H1 (cell line): ENCODE data around the gene MMP11. TPM values are rescaled to one million over a fixed set of nuclear protein-coding genes. Genes with fewer than 3 reads are reported as not detected.

Experiments
- CHD7 ChIP-seq: fragments of 300-600 bp; sonication (generic); IDR thresholded peaks from 2 replicates; pipeline ENCODE4 v1.7.1; 2012; ENCODE audit warnings: low read length, moderate library complexity, mild to moderate bottlenecking, inconsistent platforms; ENCODE audit not compliant: insufficient replicate concordance
- RAD21 ChIP-seq, 2 experiments: IDR thresholded peaks in 1 of 2; conservative IDR thresholded peaks in 1 of 2; 2 replicates each; pipeline ENCODE4 v1.6.1; 2011; ENCODE audit warnings: low read depth in 2 of 2, low read length in 2 of 2, improper control_type of control experiment in 1 of 2, inconsistent platforms in 1 of 2, mild to moderate bottlenecking in 1 of 2, moderate library complexity in 1 of 2
- RNF2 ChIP-seq: fragments of 200-900, 300-1000 bp; sonication (generic); IDR thresholded peaks from 2 replicates; pipeline ENCODE4 v1.7.1; 2016; ENCODE audit warnings: borderline replicate concordance, low read depth, mild to moderate bottlenecking, antibody characterized with exemption, low read length; ENCODE audit not compliant: poor library complexity, severe bottlenecking; ENCODE audit errors: missing control alignments
- SP4 ChIP-seq: IDR thresholded peaks from 2 replicates; pipeline ENCODE4 v1.6.1; 2012; ENCODE audit warnings: low read length, inconsistent platforms
- polyA plus RNA-seq, 7 experiments: library from polyadenylated mRNA; depleted of rRNA in 3 of 7; stranded (reverse) in 5 of 7; unstranded in 2 of 7; fragments of >200 nt in 5 of 7; fragments of 200-250 nt in 2 of 7; gene quantifications; 1 replicate in 5 of 7; 2 replicates in 1 of 7; 4 replicates in 1 of 7; pipeline versions ENCODE4 v1.2.1 to v1.2.3, GENCODE V29; 2011 to 2013; ENCODE audit warnings: missing spikeins in 2 of 7, mixed read lengths in 2 of 7
- total RNA-seq: library from RNA; stranded (reverse); fragmentation: NEBNext Ultra II Directional; extraction: Animal tissue kit (Norgen Biotek cat#: 25700); gene quantifications from 2 replicates; pipeline ENCODE4 v1.2.1, GENCODE V29; 2021

Gene MMP11
- total and polyA plus RNA-seq, 2 of the 8 experiments (the other 6 are each of a cell fraction or from before 2014, with no cell fraction given), result 10.2 to 18.3 TPM

- TF ChIP-seq CHD7 (no peak), RAD21 (IDR thresholded peaks at IDR 0.05 in 1 of 2, conservative IDR thresholded peaks at IDR 0.05 in 1 of 2; ENCODE audit: low read depth in 2 of 2, low read length in 2 of 2) (0 out of 4 replicates have a peak, but pooled peaks of 1 of the 2 experiments have one; percentile 5), RNF2 (no peak), SP4 (no peak)
- TF ChIP-seq, all 59 proteins: peak for 3
Measured at GRCh38 chr22:23775779-23776375, 3.2 kb downstream of the MMP11 start (continued).
